CD4-positive, CD25-positive, alpha-beta regulatory T cell (primary cell): ENCODE data around the gene NFIX. TPM values are rescaled to one million over a fixed set of nuclear protein-coding genes. Genes with fewer than 3 reads are reported as not detected.

Source experiments
- polyA plus RNA-seq, 4 donors: library from polyadenylated mRNA; unstranded; fragments of 300-500 nt; fragmentation: Illumina TruSeq; gene quantifications; one replicate each; pipeline ENCODE4 v1.2.3, GENCODE V29; 2021
- total RNA-seq: library from RNA; stranded (reverse); gene quantifications from one replicate; pipeline ENCODE4 v1.2.3, GENCODE V29; 2022

The NFIX gene
- total and polyA plus RNA-seq, 5 donors from 2014 or later, result 0.15 to 1.2 TPM; not detected in 3

Other genes with a start within 250 kb of the NFIX start
- gene BEST2, start 243.7 kb upstream of the NFIX start, total RNA-seq, result not detected
- not detected for gene BEST2, start 243.7 kb upstream of the NFIX start, polyA plus RNA-seq
- gene HOOK2, start 219.9 kb upstream of the NFIX start, total RNA-seq, result 16.9 TPM
- gene HOOK2, start 219.9 kb upstream of the NFIX start, polyA plus RNA-seq, result 1 to 10 TPM in 3 of 4 donors, under 1 TPM in 1; 0.24 to 1.9 (median 1.6) TPM
- 2,802 TPM for gene JUNB, start 204.0 kb upstream of the NFIX start, total RNA-seq
- gene JUNB, start 204.0 kb upstream of the NFIX start, polyA plus RNA-seq, result 100 to 1,000 TPM; 582 to 986 (median 765) TPM
- 74.0 TPM for gene PRDX2, start 193.7 kb upstream of the NFIX start, total RNA-seq
- gene PRDX2, start 193.7 kb upstream of the NFIX start, polyA plus RNA-seq, result 100 to 1,000 TPM; 326 to 380 (median 341) TPM
- gene THSD8, start 193.4 kb upstream of the NFIX start, total RNA-seq, result 2.8 TPM
- gene THSD8, start 193.4 kb upstream of the NFIX start, polyA plus RNA-seq, result 10 to 100 TPM in 1 of 4 donors, 1 to 10 TPM in 1, under 1 TPM in 1, not detected in 1; 0.66 to 13.9 (median 4.8) TPM
- gene RNASEH2A, start 188.9 kb upstream of the NFIX start, total RNA-seq, result 4.7 TPM
- gene RNASEH2A, start 188.9 kb upstream of the NFIX start, polyA plus RNA-seq, result 10 to 100 TPM; 18.7 to 27.5 (median 23.4) TPM
- not detected for gene RTBDN, start 160.9 kb upstream of the NFIX start, total RNA-seq
- not detected for gene RTBDN, start 160.9 kb upstream of the NFIX start, polyA plus RNA-seq
- 0.94 TPM for gene MAST1, start 157.0 kb upstream of the NFIX start, total RNA-seq
- 1 to 10 TPM in 1 of 4 donors, under 1 TPM in 2, not detected in 1; 0.05 to 1.8 (median 0.52) TPM for gene MAST1, start 157.0 kb upstream of the NFIX start, polyA plus RNA-seq
- 20.2 TPM for gene DNASE2, start 114.0 kb upstream of the NFIX start, total RNA-seq
- gene DNASE2, start 114.0 kb upstream of the NFIX start, polyA plus RNA-seq, result 10 to 100 TPM; 54.4 to 72.1 (median 63.6) TPM
- not detected for gene KLF1, start 108.3 kb upstream of the NFIX start, total RNA-seq
- under 1 TPM in 1 of 4 donors, not detected in 3; 0.23 TPM for gene KLF1, start 108.3 kb upstream of the NFIX start, polyA plus RNA-seq
- 40.0 TPM for gene GCDH, start 104.3 kb upstream of the NFIX start, total RNA-seq
- 10 to 100 TPM; 15.1 to 17.6 (median 16.1) TPM for gene GCDH, start 104.3 kb upstream of the NFIX start, polyA plus RNA-seq
- gene SYCE2, start 76.2 kb upstream of the NFIX start, total RNA-seq, result 0.54 TPM
- under 1 TPM in 1 of 4 donors, not detected in 3; 0.14 TPM for gene SYCE2, start 76.2 kb upstream of the NFIX start, polyA plus RNA-seq
- gene FARSA, start 61.8 kb upstream of the NFIX start, total RNA-seq, result 28.9 TPM
- 10 to 100 TPM; 52.2 to 74.0 (median 62.6) TPM for gene FARSA, start 61.8 kb upstream of the NFIX start, polyA plus RNA-seq
- 484 TPM for gene CALR, start 56.9 kb upstream of the NFIX start, total RNA-seq
- gene CALR, start 56.9 kb upstream of the NFIX start, polyA plus RNA-seq, result 100 to 1,000 TPM; 113 to 172 (median 149) TPM
- 80.9 TPM for gene RAD23A, start 49.6 kb upstream of the NFIX start, total RNA-seq
- 10 to 100 TPM; 73.8 to 85.0 (median 78.1) TPM for gene RAD23A, start 49.6 kb upstream of the NFIX start, polyA plus RNA-seq
- 7.4 TPM for gene GADD45GIP1, start 38.3 kb upstream of the NFIX start, total RNA-seq
- 10 to 100 TPM; 57.2 to 71.9 (median 66.6) TPM for gene GADD45GIP1, start 38.3 kb upstream of the NFIX start, polyA plus RNA-seq
- not detected for gene DAND5, start 25.9 kb upstream of the NFIX start, total RNA-seq
- not detected for gene DAND5, start 25.9 kb upstream of the NFIX start, polyA plus RNA-seq
- 8.7 TPM for gene LYL1, start 107.4 kb downstream of the NFIX start, total RNA-seq
- gene LYL1, start 107.4 kb downstream of the NFIX start, polyA plus RNA-seq, result 10 to 100 TPM in 1 of 4 donors, 1 to 10 TPM in 3; 6.5 to 14.2 (median 7.5) TPM
- 57.6 TPM for gene TRMT1, start 121.3 kb downstream of the NFIX start, total RNA-seq
- gene TRMT1, start 121.3 kb downstream of the NFIX start, polyA plus RNA-seq, result 10 to 100 TPM; 16.0 to 22.3 (median 19.9) TPM
- 25.4 TPM for gene NACC1, start 122.8 kb downstream of the NFIX start, total RNA-seq
- gene NACC1, start 122.8 kb downstream of the NFIX start, polyA plus RNA-seq, result 1 to 10 TPM in 2 of 4 donors, under 1 TPM in 2; 0.71 to 2.5 (median 1.2) TPM
- 56.5 TPM for gene STX10, start 154.9 kb downstream of the NFIX start, total RNA-seq
- 10 to 100 TPM; 52.4 to 68.2 (median 58.9) TPM for gene STX10, start 154.9 kb downstream of the NFIX start, polyA plus RNA-seq
- 478 TPM for gene IER2, start 154.9 kb downstream of the NFIX start, total RNA-seq
- 100 to 1,000 TPM; 144 to 234 (median 197) TPM for gene IER2, start 154.9 kb downstream of the NFIX start, polyA plus RNA-seq